ENCODE data around the gene IL15RA. TPM values are rescaled to one million over a fixed set of nuclear protein-coding genes. Genes with fewer than 3 reads are reported as not detected.

IL15RA gene
- total and polyA plus RNA-seq, 2 of the 8 experiments (the other 6 are each of a cell fraction or from before 2014, with no cell fraction given): 1.3 to 1.4 TPM

GRCh38 chr10:5987747-5988146 is 10.4 kb upstream of the IL15RA start (continued):
- TF ChIP-seq CTBP2 (IDR thresholded peaks at IDR 0.05; ENCODE audit: borderline replicate concordance, insufficient read depth, insufficient read length, low read length) (no peak), GTF2F1 (IDR thresholded peaks at IDR 0.05; ENCODE audit: borderline replicate concordance, low read depth, low read length) (no peak), JUND (IDR thresholded peaks at IDR 0.05; ENCODE audit: low read length) (no peak), ATF2 (IDR thresholded peaks at IDR 0.05; ENCODE audit: low read length) (no peak)
